Caco-2 (cell line): Measurements from ENCODE around the gene SMARCD2. TPM values are rescaled to one million over a fixed set of nuclear protein-coding genes. Genes with fewer than 3 reads are reported as not detected.
"Not testable (repeated sequence)": the region's sequence is repeated elsewhere in the genome, so short reads cannot be mapped to it uniquely, and the experiment has no call there.

Experiments
- BruUV-seq: library from RNA; stranded (reverse); fragments of 400-500 nt; replicated peaks from 2 replicates; lab custom pipeline; 2021; lab: Mats Ljungman, UMichigan
- CTCF ChIA-PET: fragments of 300-600 bp; sonication (Branson Sonifier 250); formaldehyde crosslinking; loops from one replicate; lab custom pipeline; 2022; ENCODE audit warnings: antibody characterized with exemption; lab: Charles Lee
- POLR2A ChIA-PET: fragments of 300-600 bp; sonication (Branson Sonifier 250); formaldehyde crosslinking; loops from one replicate; lab custom pipeline; 2022; ENCODE audit warnings: antibody characterized with exemption; lab: Charles Lee
- DNase-seq, 2 experiments: peaks; one replicate each; pipeline versions ENCODE4 v3.0.0 to v3.0.0-alpha.2; 2020 to 2022
- H3K27me3 ChIP-seq: replicated peaks from 2 replicates; pipeline ENCODE4 v1.6.0; 2011; ENCODE audit warnings: low read length; ENCODE audit not compliant: control insufficient read depth, insufficient read depth
- H3K36me3 ChIP-seq: 2 replicates; pipeline ENCODE4 v1.5.1; 2011; ENCODE audit warnings: low read length; ENCODE audit not compliant: control insufficient read depth, insufficient read depth
- H3K4me1 ChIP-seq: fragments of 250-450 bp; sonication (Bioruptor Pico); 2 replicates; pipeline ENCODE4 v1.5.1; 2020; ENCODE audit warnings: mild to moderate bottlenecking
- H3K4me3 ChIP-seq: 2 replicates; pipeline ENCODE4 v1.5.1; 2011; ENCODE audit warnings: low read depth, mild to moderate bottlenecking, control low read depth, low read length
- H3K9me3 ChIP-seq: fragments of 250-450 bp; sonication (Bioruptor Pico); 2 replicates; pipeline ENCODE4 v1.5.1; 2020; ENCODE audit warnings: mild to moderate bottlenecking, moderate library complexity
- H3K27ac Mint-ChIP-seq: one replicate; pipeline ENCODE4 v1.8.0; 2022; ENCODE audit warnings: mixed read lengths; ENCODE audit not compliant: unreplicated experiment
- H3K27me3 Mint-ChIP-seq: one replicate; pipeline ENCODE4 v1.8.0; 2022; ENCODE audit warnings: mixed read lengths; ENCODE audit not compliant: insufficient read depth, unreplicated experiment
- H3K36me3 Mint-ChIP-seq: one replicate; pipeline ENCODE4 v1.8.0; 2022; ENCODE audit warnings: mild to moderate bottlenecking, mixed read lengths; ENCODE audit not compliant: insufficient read depth, unreplicated experiment
- H3K4me1 Mint-ChIP-seq: one replicate; pipeline ENCODE4 v1.8.0; 2022; ENCODE audit warnings: low read depth, mixed read lengths; ENCODE audit not compliant: unreplicated experiment
- H3K4me3 Mint-ChIP-seq: one replicate; pipeline ENCODE4 v1.8.0; 2022; ENCODE audit warnings: mild to moderate bottlenecking, moderate library complexity, mixed read lengths; ENCODE audit not compliant: unreplicated experiment
- H3K9me3 Mint-ChIP-seq: one replicate; pipeline ENCODE4 v1.8.0; 2022; ENCODE audit warnings: mixed read lengths; ENCODE audit not compliant: unreplicated experiment
- CTCF ChIP-seq, 2 experiments: fragments of 200-600 bp in 1 of 2; IDR thresholded peaks; 1 replicate in 1 of 2; 2 replicates in 1 of 2; pipeline versions ENCODE4 v1.5.1 to v1.8.0; 2011 to 2022; ENCODE audit warnings: antibody characterized with exemption in 1 of 2, control low read depth in 1 of 2, inconsistent platforms in 1 of 2, low read depth in 1 of 2, low read length in 1 of 2, mild to moderate bottlenecking in 1 of 2, moderate library complexity in 1 of 2; ENCODE audit not compliant: insufficient read depth in 1 of 2, severe bottlenecking in 1 of 2, unreplicated experiment in 1 of 2
- intact Hi-C: fragments of 100-400 bp; cut with micrococcal nuclease; formaldehyde crosslinking; loops from one replicate; pipeline ENCODE4 v1.10.0; 2022; ENCODE audit not compliant: unreplicated experiment
- total RNA-seq: library from RNA; stranded (reverse); gene quantifications from 2 replicates; pipeline ENCODE4 v1.2.3, GENCODE V29; 2022

Gene SMARCD2
- total RNA-seq, 1 experiment from 2014 or later, result 134 TPM

GRCh38 chr17:63881935-63882601 lies 39.6 kb upstream of the SMARCD2 start, which contains the start of gene GH2:
Gene GH2, minus strand, starts transcription at chr17:63881944. Its CDS starts 143 bp downstream, at chr17:63881801.
- no peaks in the 10 kb centered on the region for H3K9me3 Mint-ChIP-seq
- DNase-seq, result peak; percentile 66 to 81
- H3K36me3 Mint-ChIP-seq, result no peaks in the 10 kb centered on the region
- no peak within 1 kb of the TSS for H3K4me3 Mint-ChIP-seq
- ChIA-PET POLR2A (no interaction called here), CTCF (interaction anchor here (0.9 to 1.0 kb wide), 2 partner anchors 16 to 65 kb away, joined by 3 read pairs; no protein-coding TSS in a partner anchor)
- Histone ChIP-seq H3K36me3 (no peaks in the 10 kb centered on the region), H3K4me3 (no peak within 1 kb of the TSS), H3K4me1 (no peaks in the 10 kb centered on the region), H3K27me3 (no peaks in the 10 kb centered on the region), H3K9me3 (no peaks in the 10 kb centered on the region)
- no TSS peak for BruUV-seq
- peak; percentile 61 to 78 for TF ChIP-seq CTCF (IDR thresholded peaks at IDR 0.05; ENCODE audit: insufficient read depth in 1 of 2, low read depth in 1 of 2, low read length in 1 of 2, severe bottlenecking in 1 of 2, unreplicated experiment in 1 of 2)
- intact Hi-C loops, result no loop called here
- H3K4me1 Mint-ChIP-seq, result no peaks in the 10 kb centered on the region
- no peak within 1 kb of the TSS for H3K27ac Mint-ChIP-seq
- H3K27me3 Mint-ChIP-seq, result peaks cover 4% of the 10 kb centered on the region

- H3K4me1 Mint-ChIP-seq, H3K36me3 ChIP-seq, BruUV-seq, POLR2A ChIA-PET, H3K27ac Mint-ChIP-seq, H3K36me3 Mint-ChIP-seq, H3K4me3 Mint-ChIP-seq, H3K27me3 Mint-ChIP-seq, H3K4me1 ChIP-seq, H3K4me3 ChIP-seq, H3K27me3 ChIP-seq, intact Hi-C loops, H3K9me3 ChIP-seq, H3K9me3 Mint-ChIP-seq: not testable (repeated sequence)
- DNase-seq, result peak; percentile 49 to 54
- CTCF ChIA-PET, result interaction anchor here (0.6 to 1.1 kb wide), 7 partner anchors 8 to 456 kb away, joined by 3 to 8 read pairs (median 3); no protein-coding TSS in a partner anchor
- peak; percentile 10 to 38 for TF ChIP-seq CTCF (IDR thresholded peaks at IDR 0.05; ENCODE audit: insufficient read depth in 1 of 2, low read depth in 1 of 2, low read length in 1 of 2, severe bottlenecking in 1 of 2, unreplicated experiment in 1 of 2)
Observed at GRCh38 chr17:63881337-63881736, 38.9 kb upstream of the SMARCD2 start.

GRCh38 chr17:63880706-63881105 lies 38.2 kb upstream of the SMARCD2 start:
- Histone ChIP-seq H3K27me3 (no peaks in the 10 kb centered on the region), H3K36me3 (no peaks in the 10 kb centered on the region), H3K4me1 (no peaks in the 10 kb centered on the region), H3K9me3 (no peaks in the 10 kb centered on the region), H3K4me3 (no peak overlapping the region)
- no TSS peak for BruUV-seq
- Mint-ChIP-seq H3K9me3 (no peaks in the 10 kb centered on the region), H3K4me3 (no peak overlapping the region), H3K27ac (no peak overlapping the region), H3K36me3 (no peaks in the 10 kb centered on the region), H3K4me1 (no peaks in the 10 kb centered on the region), H3K27me3 (peaks cover 4% of the 10 kb centered on the region)
- no peak for TF ChIP-seq CTCF (IDR thresholded peaks at IDR 0.05; ENCODE audit: insufficient read depth in 1 of 2, low read depth in 1 of 2, low read length in 1 of 2, severe bottlenecking in 1 of 2, unreplicated experiment in 1 of 2)
- ChIA-PET POLR2A (no interaction called here), CTCF (interaction anchor here (0.6 to 1.1 kb wide), 5 partner anchors 9 to 455 kb away, joined by 3 to 8 read pairs (median 3); no protein-coding TSS in a partner anchor)
- intact Hi-C loops, result no loop called here
- DNase-seq, result no peak

GRCh38 chr17:63878413-63878812 lies 35.9 kb upstream of the SMARCD2 start:
- H3K36me3 Mint-ChIP-seq, CTCF ChIA-PET, H3K27ac Mint-ChIP-seq, intact Hi-C loops, H3K9me3 ChIP-seq, DNase-seq, H3K4me3 Mint-ChIP-seq, H3K4me3 ChIP-seq, H3K27me3 ChIP-seq, POLR2A ChIA-PET, H3K27me3 Mint-ChIP-seq, BruUV-seq, H3K4me1 ChIP-seq, H3K36me3 ChIP-seq, H3K9me3 Mint-ChIP-seq, H3K4me1 Mint-ChIP-seq: not testable (repeated sequence)

GRCh38 chr17:63874693-63875092 lies 32.2 kb upstream of the SMARCD2 start:
- POLR2A ChIA-PET, result interaction anchor here (0.6 kb wide), 1 partner anchor 11 kb away, joined by 3 read pairs; no protein-coding TSS in a partner anchor
- H3K4me3 Mint-ChIP-seq, CTCF ChIA-PET, DNase-seq, H3K27me3 Mint-ChIP-seq, H3K4me1 ChIP-seq, H3K9me3 Mint-ChIP-seq, H3K36me3 Mint-ChIP-seq, BruUV-seq, H3K27me3 ChIP-seq, H3K9me3 ChIP-seq, intact Hi-C loops, H3K27ac Mint-ChIP-seq, H3K4me1 Mint-ChIP-seq, H3K4me3 ChIP-seq, H3K36me3 ChIP-seq: not testable (repeated sequence)
